HS-5 (cell line): ENCODE measurements around the gene PKD1.
"Not testable (repeated sequence)": the region's sequence is repeated elsewhere in the genome, so short reads cannot be mapped to it uniquely, and the experiment has no call there.

Source experiments
- DNase-seq: peaks from one replicate; pipeline ENCODE4 v3.0.0-alpha.2; 2012; ENCODE audit warnings: low read depth

Gene PKD1

GRCh38 chr16:2150418-2151187 is 14.9 kb upstream of the PKD1 start:
- DNase-seq, result no peak

GRCh38 chr16:2149630-2150417 is 14.1 kb upstream of the PKD1 start:
- DNase-seq, result no peak

- DNase-seq, result no peak
These were observed 13.3 kb upstream of the PKD1 start for GRCh38 chr16:2148714-2149629.

- DNase-seq, result no peak
These were observed 12.4 kb upstream of the PKD1 start, which contains the start of gene RAB26 for GRCh38 chr16:2147981-2148671. TSS of gene RAB26 (plus strand) at chr16:2148625. CDS start at chr16:2148784, 159 bp downstream.

- no peak for DNase-seq
These were observed 11.7 kb upstream of the PKD1 start for GRCh38 chr16:2147378-2147777.

GRCh38 chr16:2145843-2146242 is 10.1 kb upstream of the PKD1 start:
- DNase-seq, result no peak

- DNase-seq, result no peak
These were observed 8.3 kb upstream of the PKD1 start for GRCh38 chr16:2143878-2144485.

- DNase-seq, result no peak
These were observed 7.5 kb upstream of the PKD1 start for GRCh38 chr16:2142942-2143877.

GRCh38 chr16:2135071-2135470 is 627 bp downstream of the PKD1 start:
- not testable (repeated sequence) for DNase-seq

GRCh38 chr16:2133797-2134196 is 1.9 kb downstream of the PKD1 start:
- not testable (repeated sequence) for DNase-seq

- DNase-seq, result not testable (repeated sequence)
These were observed 5.7 kb downstream of the PKD1 start for GRCh38 chr16:2129890-2130447.

- DNase-seq, result not testable (repeated sequence)
These were observed 6.4 kb downstream of the PKD1 start for GRCh38 chr16:2129251-2129650.

- DNase-seq, result not testable (repeated sequence)
These were observed 7.9 kb downstream of the PKD1 start for GRCh38 chr16:2127630-2128280.

GRCh38 chr16:2126928-2127556 is 8.7 kb downstream of the PKD1 start:
- DNase-seq, result not testable (repeated sequence)

GRCh38 chr16:2126161-2126743 is 9.4 kb downstream of the PKD1 start:
- DNase-seq, result not testable (repeated sequence)

GRCh38 chr16:2125609-2126008 is 10.1 kb downstream of the PKD1 start:
- not testable (repeated sequence) for DNase-seq

- DNase-seq, result not testable (repeated sequence)
These were observed 10.8 kb downstream of the PKD1 start for GRCh38 chr16:2124694-2125444.

- DNase-seq, result not testable (repeated sequence)
These were observed 11.4 kb downstream of the PKD1 start for GRCh38 chr16:2124377-2124693.
